SK-N-SH (cell line): ENCODE measurements around the gene PCBP3. TPM values are rescaled to one million over a fixed set of nuclear protein-coding genes. Genes with fewer than 3 reads are reported as not detected.
A peak's percentile ranks its signal among the peaks of the same experiment; 100 is the strongest.

Source experiments
- CTCF ChIA-PET: fragments of 300-600, 350-600 bp; formaldehyde crosslinking; extraction: SDS; loops from one replicate; lab custom pipeline; 2021; lab: Yijun Ruan, JAX
- POLR2A ChIA-PET: fragments of 350-600 bp; sonication (Branson Sonifier 250); formaldehyde crosslinking; extraction: SDS; loops from one replicate; lab custom pipeline; 2020; ENCODE audit warnings: antibody characterized with exemption, inconsistent platforms; lab: Yijun Ruan, JAX
- DNase-seq: peaks from one replicate; pipeline ENCODE4 v3.0.0; 2012
- H2AFZ ChIP-seq: fragments of 200-600 bp; sonication (generic); 2 replicates; pipeline ENCODE4 v1.8.1; 2016; ENCODE audit warnings: antibody characterized with exemption, mild to moderate bottlenecking, low read depth
- H3F3A ChIP-seq: fragments of 200-600 bp; sonication (generic); replicated peaks from 2 replicates; pipeline ENCODE3; 2016; ENCODE audit warnings: antibody characterized with exemption, mild to moderate bottlenecking; ENCODE audit not compliant: insufficient read depth
- H3K27ac ChIP-seq, 2 experiments: fragments of 200-500 bp in 1 of 2; fragments of 200-600 bp in 1 of 2; sonication (Bioruptor generic) in 1 of 2; sonication (generic), shearing (Covaris generic) in 1 of 2; 2 replicates each; pipeline versions ENCODE4 v1.5.1 to v1.6.1; 2014 to 2016; ENCODE audit warnings: low read depth in 2 of 2, inconsistent platforms in 1 of 2, low read length in 1 of 2, mild to moderate bottlenecking in 1 of 2, mixed read lengths in 1 of 2
- H3K27me3 ChIP-seq: fragments of 200-600 bp; sonication (generic), shearing (Covaris generic); 2 replicates; pipeline ENCODE4 v1.6.1; 2016; ENCODE audit warnings: mixed run types; ENCODE audit not compliant: insufficient read depth
- H3K36me3 ChIP-seq, 2 experiments: fragments of 200-500 bp in 1 of 2; fragments of 200-600 bp in 1 of 2; sonication (Bioruptor generic) in 1 of 2; sonication (generic) in 1 of 2; replicated peaks in 1 of 2; 2 replicates each; pipeline versions ENCODE3 to v1.5.1; 2014 to 2016; ENCODE audit warnings: low read length in 1 of 2, mild to moderate bottlenecking in 1 of 2; ENCODE audit not compliant: insufficient read depth in 2 of 2, control insufficient read depth in 1 of 2
- H3K4me1 ChIP-seq, 2 experiments: fragments of 200-500 bp in 1 of 2; fragments of 200-600 bp in 1 of 2; sonication (Bioruptor generic) in 1 of 2; sonication (generic), shearing (Covaris generic) in 1 of 2; 2 replicates each; pipeline versions ENCODE4 v1.5.1 to v1.6.1; 2014 to 2016; ENCODE audit warnings: low read depth in 1 of 2, low read length in 1 of 2, mixed run types in 1 of 2; ENCODE audit not compliant: insufficient read depth in 2 of 2, control insufficient read depth in 1 of 2
- H3K4me2 ChIP-seq: fragments of 200-600 bp; sonication (generic), shearing (Covaris generic); 2 replicates; pipeline ENCODE4 v1.6.1; 2017; ENCODE audit warnings: mixed run types
- H3K4me3 ChIP-seq, 2 experiments: fragments of 200-500 bp in 1 of 2; fragments of 200-600 bp in 1 of 2; sonication (Bioruptor generic) in 1 of 2; sonication (generic), shearing (Covaris generic) in 1 of 2; 2 replicates each; pipeline versions ENCODE4 v1.5.1 to v1.8.1; 2014 to 2016; ENCODE audit warnings: low read depth in 2 of 2, inconsistent platforms in 1 of 2, low read length in 1 of 2, mild to moderate bottlenecking in 1 of 2, mixed read lengths in 1 of 2, moderate library complexity in 1 of 2
- H3K79me2 ChIP-seq: fragments of 200-600 bp; sonication (generic); 2 replicates; pipeline ENCODE4 v1.8.1; 2017; ENCODE audit warnings: mild to moderate bottlenecking; ENCODE audit not compliant: insufficient read depth
- H3K9ac ChIP-seq: fragments of 200-600 bp; sonication (generic); 2 replicates; pipeline ENCODE4 v1.6.1; 2017; ENCODE audit warnings: mixed run types
- H3K9me2 ChIP-seq: fragments of 200-600 bp; sonication (generic); 2 replicates; pipeline ENCODE4 v1.6.1; 2017; ENCODE audit warnings: mixed run types
- H3K9me3 ChIP-seq: fragments of 200-600 bp; sonication (generic); 2 replicates; pipeline ENCODE4 v1.6.1; 2017; ENCODE audit warnings: mixed run types, mild to moderate bottlenecking, moderate library complexity
- H4K20me1 ChIP-seq: fragments of 200-600 bp; sonication (generic); 2 replicates; pipeline ENCODE4 v1.6.1; 2017; ENCODE audit warnings: mild to moderate bottlenecking, mixed run types; ENCODE audit not compliant: insufficient read depth
- ELF1 ChIP-seq: IDR thresholded peaks from 2 replicates; pipeline ENCODE4 v1.4.0; 2012
- EP300 ChIP-seq, 2 experiments: IDR thresholded peaks; 2 replicates each; pipeline versions ENCODE4 v1.4.0 to v1.6.1; 2012; ENCODE audit warnings: borderline replicate concordance in 1 of 2, low read depth in 1 of 2, low read length in 1 of 2
- GABPA ChIP-seq: IDR thresholded peaks from 2 replicates; pipeline ENCODE4 v1.4.0; 2012; ENCODE audit warnings: low read depth, mild to moderate bottlenecking
- MAX ChIP-seq: IDR thresholded peaks from 2 replicates; pipeline ENCODE4 v1.4.0; 2012; ENCODE audit warnings: low read depth
- PBX3 ChIP-seq: IDR thresholded peaks from 2 replicates; pipeline ENCODE4; 2012
- POLR2AphosphoS5 ChIP-seq: IDR thresholded peaks from 2 replicates; pipeline ENCODE4 v1.6.1; 2012; ENCODE audit warnings: low read depth, low read length
- RAD21 ChIP-seq: IDR thresholded peaks from 2 replicates; pipeline ENCODE4 v1.6.1; 2012; ENCODE audit warnings: mild to moderate bottlenecking, low read length
- REST ChIP-seq: IDR thresholded peaks from 2 replicates; pipeline ENCODE4 v1.6.1; 2012; ENCODE audit warnings: mild to moderate bottlenecking, low read depth, low read length, moderate library complexity
- WGBS: methylation state at CpG from one replicate; pipeline ENCODE4 v1.1.6; 2017; ENCODE audit warnings: low lambda C conversion rate; 5-methylcytosine and 5-hydroxymethylcytosine counted together
- polyA plus RNA-seq, 3 experiments: library from polyadenylated mRNA; depleted of rRNA; stranded (reverse); fragments of >200 nt; gene quantifications; 2 replicates each; pipeline ENCODE4 v1.2.3, GENCODE V29; 2012

The PCBP3 gene
- polyA plus RNA-seq, 1 of the 3 experiments (the other 2 are of a cell fraction): 9.5 TPM

- no peak for TF ChIP-seq ELF1
- no peak for TF ChIP-seq GABPA
- TF ChIP-seq REST: no peak
- no peak for TF ChIP-seq EP300 (IDR thresholded peaks at IDR 0.05; ENCODE audit: borderline replicate concordance in 1 of 2, low read depth in 1 of 2, low read length in 1 of 2)
- no peak for TF ChIP-seq MAX
- no peak for TF ChIP-seq RAD21
- no peak for TF ChIP-seq POLR2AphosphoS5
Measured at GRCh38 chr21:45640001-45640887, 3.3 kb upstream of the PCBP3 start (continued).

GRCh38 chr21:45640888-45641479 is 2.5 kb upstream of the PCBP3 start:
- H3K27ac ChIP-seq: peak overlapping the region in 1 of 2 experiments; percentile 82; a peak in 2 of 4 replicates
- no peak overlapping the region for H2AFZ ChIP-seq
- H3K9me2 ChIP-seq: no peaks in the 10 kb centered on the region
- TF ChIP-seq PBX3: no peak
- POLR2A ChIA-PET: interaction anchor here (2.6 kb wide), 1 partner anchor 85 kb away, joined by 13 read pairs; no protein-coding TSS in a partner anchor
- H3K9me3 ChIP-seq: no peaks in the 10 kb centered on the region
- no peak overlapping the region for H3K9ac ChIP-seq
- WGBS: 84% methylated on average over 17 of the region's 23 CpGs
- H3K4me1 ChIP-seq: peaks cover 21 to 39% of the 10 kb centered on the region in 2 experiments
- no peak for DNase-seq
- H3K79me2 ChIP-seq: peaks cover 10% of the 10 kb centered on the region; the same call in 1 of the 2 replicates
- H3K4me3 ChIP-seq: no peak overlapping the region
- no peaks in the 10 kb centered on the region for H3K27me3 ChIP-seq
- no peaks in the 10 kb centered on the region for H3K36me3 ChIP-seq
- no peak overlapping the region for H3K4me2 ChIP-seq
- peaks cover 7% of the 10 kb centered on the region for H3F3A ChIP-seq
- CTCF ChIA-PET: interaction anchor here (0.6 to 5.8 kb wide), 4 partner anchors 44 to 535 kb away, joined by 3 to 45 read pairs (median 4); no protein-coding TSS in a partner anchor
- peaks cover 13% of the 10 kb centered on the region for H4K20me1 ChIP-seq
